Frontal cortex (tissue), 4 donors: ENCODE data around the gene GSDMA. TPM values are rescaled to one million over a fixed set of nuclear protein-coding genes. Genes with fewer than 3 reads are reported as not detected.

Source experiments
- DNase-seq, 2 donors: peaks; one replicate each; pipeline ENCODE4 v3.0.0; 2012; ENCODE audit warnings: low spot score in 2 of 2
- FAIRE-seq: peaks from 2 replicates; lab custom pipeline; 2012; peaks lifted over from hg19 to GRCh38; lab: Jason Lieb, UNC
- total RNA-seq: library from RNA; depleted of rRNA; stranded (reverse); fragments of >200 nt; gene quantifications from one replicate; pipeline ENCODE4 v1.2.3, GENCODE V29; 2014
- donor health status: control.
- donor health status: control.
- donor health status: control.

GSDMA gene
- total RNA-seq, 1 donor from 2014 or later, result under 0.01 TPM

DNA sequence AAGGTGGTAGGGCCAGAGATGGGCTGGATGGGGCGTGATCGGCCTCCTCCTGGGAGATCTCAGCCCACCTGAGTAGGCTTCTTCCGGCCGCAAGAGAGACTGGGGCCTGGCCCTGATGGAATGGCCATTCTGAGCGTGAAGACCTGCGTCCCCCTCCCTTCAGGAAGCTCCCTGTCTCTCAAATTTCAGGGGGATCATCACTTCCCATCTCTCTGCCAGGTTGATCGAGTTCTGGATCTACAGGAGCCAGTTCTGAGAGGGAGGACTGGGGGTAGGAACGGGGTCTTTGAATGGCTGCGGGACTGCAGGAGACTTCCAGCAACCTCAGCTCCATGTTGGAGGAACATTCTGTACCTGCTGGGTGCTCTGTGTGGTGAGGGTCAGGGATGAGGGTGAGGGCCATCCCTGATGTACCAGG, 9.3 kb upstream of the GSDMA start:
- DNase-seq (no peak), FAIRE-seq (no peak)

DNA sequence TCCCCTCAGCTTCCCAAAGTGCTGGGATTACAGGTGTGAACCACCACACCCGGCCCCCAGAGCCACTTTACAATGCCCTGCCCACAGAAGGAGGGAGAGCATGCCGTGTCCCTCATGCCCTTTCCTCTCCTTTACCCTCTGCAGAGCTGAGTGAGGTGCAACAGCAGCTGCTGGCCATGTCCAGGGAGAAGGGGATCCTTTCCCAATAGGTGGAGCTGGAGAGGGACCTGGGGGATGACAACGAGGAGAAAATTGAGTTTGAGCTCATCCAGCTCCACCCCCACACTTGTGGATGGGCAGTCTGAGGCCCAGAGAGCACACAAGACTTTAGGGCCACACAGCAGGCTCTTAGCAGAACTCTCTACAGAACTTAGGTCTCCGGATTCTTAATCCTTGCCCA, 7.9 kb upstream of the GSDMA start:
- no peak for DNase-seq
- FAIRE-seq, result no peak

DNA sequence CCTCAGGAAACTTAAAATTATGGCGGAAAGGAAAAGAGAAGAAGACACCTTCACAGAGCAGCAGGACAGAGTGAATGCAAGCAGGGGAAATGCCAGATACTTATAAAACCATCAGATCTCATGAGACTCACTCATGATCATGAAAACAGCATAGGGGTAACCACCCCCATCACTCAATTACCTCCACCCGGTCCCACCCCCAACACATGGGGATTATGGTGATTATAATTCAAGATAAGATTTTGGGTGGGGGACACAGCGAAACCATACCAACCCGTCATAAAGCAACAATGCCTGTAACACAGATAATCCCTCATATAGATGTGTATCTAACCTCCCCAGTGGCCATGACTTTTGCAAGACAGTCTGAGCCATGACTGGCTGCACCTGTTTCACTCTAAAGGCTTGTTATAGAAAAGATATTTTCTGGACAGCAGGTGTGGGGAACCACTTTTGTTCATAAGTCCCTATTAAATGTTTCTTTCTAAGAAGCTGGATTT, 7.0 kb upstream of the GSDMA start:
- FAIRE-seq, result no peak

DNA sequence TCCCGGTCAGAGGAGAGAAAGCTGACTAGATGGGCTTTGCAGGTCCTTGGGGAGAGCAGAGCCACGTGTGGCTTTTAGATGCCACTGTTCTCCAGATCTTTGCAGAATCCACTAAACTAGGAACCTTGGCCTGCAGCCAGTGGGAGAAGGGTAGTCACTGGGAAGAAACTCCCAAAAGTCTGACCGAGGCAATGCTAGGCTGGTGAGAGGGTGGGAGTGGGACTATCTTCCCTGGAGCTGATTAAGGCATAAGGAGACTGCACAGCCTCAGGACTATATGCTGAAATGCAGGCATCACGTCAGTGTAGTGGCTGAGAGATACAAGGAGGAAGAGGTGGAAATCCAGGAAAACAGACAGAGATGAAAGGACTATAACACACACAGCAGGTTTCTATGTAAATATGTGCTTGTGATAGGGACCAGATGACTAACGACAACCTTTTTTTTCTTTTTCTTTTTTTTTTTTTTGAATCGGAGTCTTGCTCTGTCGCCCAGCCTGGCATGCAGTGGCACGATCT, 2.2 kb upstream of the GSDMA start:
- no peak for DNase-seq
- FAIRE-seq, result no peak

More for the DNA sequence above, 7.0 kb upstream of the GSDMA start:
- no peak for DNase-seq

DNA sequence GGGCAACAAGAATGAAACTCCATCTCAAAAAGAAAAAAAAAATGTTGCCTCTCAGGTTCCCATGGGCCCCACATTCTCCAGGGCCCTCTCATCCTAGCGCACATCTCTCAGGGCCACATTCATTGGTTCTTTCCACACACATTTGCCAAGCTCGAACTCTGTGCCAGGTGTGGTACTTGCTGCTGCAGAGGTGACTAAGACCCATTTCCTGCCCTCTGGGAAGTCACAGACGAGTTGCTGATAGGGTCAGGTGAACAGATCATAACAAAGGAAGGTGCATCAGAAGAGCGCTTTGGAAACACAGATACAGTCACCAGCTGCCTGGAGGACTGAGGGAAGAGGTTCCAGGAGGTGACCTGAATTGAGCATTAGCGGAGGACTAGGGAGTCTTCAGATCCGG, 1.0 kb downstream of the GSDMA start:
- FAIRE-seq, result no peak

DNA sequence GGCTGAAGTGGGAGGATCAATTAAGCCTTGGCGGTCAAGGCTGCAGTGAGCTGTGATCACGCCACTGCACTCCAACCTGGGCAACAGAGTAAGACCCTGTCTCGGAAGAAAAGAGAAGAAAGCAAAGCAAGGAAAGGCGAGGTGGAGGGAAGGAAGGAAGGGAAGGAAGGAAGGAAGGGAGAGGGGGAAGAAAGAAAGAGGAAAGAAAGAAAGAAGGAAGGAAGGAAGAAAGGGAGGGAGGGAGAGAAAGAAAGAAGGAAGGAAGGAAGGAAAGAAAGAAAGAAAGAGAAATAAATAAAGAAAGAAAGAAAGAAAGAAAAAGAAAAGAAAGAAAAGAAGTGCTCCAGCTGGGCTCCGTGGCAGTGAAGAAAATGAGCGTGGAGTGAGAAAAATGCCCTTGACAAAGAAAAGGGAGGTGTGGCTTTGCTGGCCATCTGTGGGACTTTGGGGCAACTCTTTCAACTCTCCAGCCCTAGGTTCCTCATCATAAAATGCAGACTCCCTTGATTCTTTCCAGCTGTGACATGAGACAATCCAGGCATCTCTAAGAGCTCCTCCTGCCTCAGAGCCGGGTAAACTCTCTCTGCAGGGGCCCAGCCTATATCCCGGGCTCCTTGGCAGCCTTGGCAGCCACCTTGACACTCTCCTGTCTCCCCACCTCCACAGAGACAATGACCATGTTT, 2.4 kb downstream of the GSDMA start:
- FAIRE-seq (no peak), DNase-seq (no peak)

More for the DNA sequence above, 1.0 kb downstream of the GSDMA start:
- DNase-seq, result no peak

DNA sequence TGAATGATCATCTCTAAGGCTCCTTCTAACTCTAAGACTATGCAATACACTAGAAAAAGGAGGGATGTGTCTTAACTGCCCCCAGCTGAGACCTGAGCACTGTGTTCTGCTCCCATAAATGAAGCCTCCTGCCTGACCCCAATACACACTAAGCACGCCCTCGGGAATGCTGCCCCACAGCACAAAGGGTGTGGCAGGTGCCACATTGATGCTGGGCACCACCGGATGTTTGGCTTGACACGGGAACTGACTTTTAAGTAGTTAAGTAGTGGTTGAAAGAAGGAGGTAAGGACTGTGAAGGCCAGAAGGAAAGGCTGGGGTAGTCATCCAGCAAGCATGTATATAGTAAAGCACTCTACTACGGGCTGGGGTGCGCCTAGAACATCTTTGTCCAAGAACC, 4.0 kb downstream of the GSDMA start:
- DNase-seq (no peak), FAIRE-seq (no peak)

DNA sequence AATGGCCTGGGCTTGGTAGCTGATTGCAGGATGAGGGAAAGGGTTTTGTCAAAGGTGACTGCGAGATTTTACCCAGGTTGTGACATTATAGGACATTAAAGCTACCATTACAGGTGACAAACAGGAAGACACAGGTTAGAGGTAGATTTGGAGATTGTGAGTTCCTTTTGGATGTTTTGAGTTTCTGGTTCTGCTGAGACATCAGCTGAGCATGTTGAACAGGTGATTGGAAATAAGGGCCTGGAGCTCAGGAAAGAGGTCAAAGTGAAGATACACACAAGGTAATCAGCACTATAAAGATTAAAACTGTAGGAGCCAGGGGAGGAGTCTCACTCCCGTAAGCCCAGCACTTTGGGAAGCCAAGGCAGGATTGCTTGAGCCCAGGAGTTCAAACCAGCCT, 6.0 kb downstream of the GSDMA start:
- FAIRE-seq (no peak), DNase-seq (no peak)

DNA sequence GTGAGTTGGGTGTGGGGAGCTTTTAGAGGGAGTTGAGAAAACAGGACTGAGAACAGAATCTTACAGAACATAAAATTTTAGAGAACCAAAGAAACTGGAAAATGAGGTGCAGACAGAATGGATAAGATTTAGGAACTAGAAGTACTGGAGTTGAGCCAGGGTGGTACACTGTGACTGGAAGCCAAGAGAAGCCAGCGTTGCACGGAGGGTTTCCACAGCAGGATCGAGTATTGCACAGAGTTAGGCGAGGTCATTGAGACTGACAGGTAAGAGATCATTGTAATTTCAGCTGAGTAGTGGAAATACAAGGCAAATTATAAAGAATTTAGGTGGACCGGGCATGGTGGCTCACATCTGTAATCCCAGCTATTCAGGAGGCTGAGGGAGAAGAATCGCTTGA, 6.6 kb downstream of the GSDMA start:
- FAIRE-seq (no peak), DNase-seq (no peak)

DNA sequence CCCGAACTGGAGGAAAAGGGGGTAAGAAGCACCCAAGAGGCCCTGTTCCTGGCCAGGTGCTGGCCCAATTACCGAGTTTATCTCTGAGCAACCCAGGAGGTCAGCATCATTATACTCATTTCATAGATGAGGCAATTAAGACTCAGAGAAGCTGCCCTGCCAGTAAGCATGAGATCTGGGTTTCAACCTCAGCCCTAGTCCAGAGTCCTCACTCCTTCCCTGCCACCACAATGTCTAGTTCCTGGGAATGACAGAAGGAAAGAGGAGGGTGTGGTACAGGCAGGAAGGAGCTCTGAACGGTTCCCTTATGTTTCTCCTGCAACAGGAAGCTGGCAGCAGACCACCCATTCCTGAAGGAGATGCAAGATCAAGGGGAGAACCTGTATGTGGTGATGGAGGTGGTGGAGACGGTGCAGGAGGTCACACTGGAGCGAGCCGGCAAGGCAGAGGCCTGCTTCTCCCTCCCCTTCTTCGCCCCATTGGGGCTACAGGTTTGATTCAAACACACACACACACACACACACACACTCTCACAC, 7.4 kb downstream of the GSDMA start:
- DNase-seq (no peak), FAIRE-seq (no peak)

DNA sequence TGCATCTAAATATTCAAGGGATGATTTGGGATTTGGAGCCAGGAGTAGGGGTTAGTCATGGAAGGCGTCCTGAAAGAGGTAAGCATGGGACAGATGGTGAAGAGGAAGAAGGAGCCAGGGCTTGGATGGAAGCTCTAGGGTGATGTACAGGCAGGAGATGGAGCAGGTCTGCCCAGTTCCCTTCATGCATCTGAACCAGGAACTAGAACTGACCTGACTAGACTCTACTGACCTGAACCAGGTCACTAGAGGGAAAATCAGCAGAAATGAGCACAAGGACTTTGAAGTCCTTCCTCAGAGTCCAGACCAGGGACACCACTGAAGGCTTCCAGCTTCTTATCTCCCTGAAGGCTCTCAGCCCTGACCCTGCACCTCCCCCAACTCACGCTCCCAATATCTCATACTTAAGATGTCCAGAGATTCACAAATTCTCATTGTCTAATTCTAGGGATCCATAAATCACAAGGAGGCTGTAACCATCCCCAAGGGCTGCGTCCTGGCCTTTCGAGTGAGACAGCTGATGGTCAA, 8.3 kb downstream of the GSDMA start:
- FAIRE-seq, result no peak
- DNase-seq, result no peak

DNA sequence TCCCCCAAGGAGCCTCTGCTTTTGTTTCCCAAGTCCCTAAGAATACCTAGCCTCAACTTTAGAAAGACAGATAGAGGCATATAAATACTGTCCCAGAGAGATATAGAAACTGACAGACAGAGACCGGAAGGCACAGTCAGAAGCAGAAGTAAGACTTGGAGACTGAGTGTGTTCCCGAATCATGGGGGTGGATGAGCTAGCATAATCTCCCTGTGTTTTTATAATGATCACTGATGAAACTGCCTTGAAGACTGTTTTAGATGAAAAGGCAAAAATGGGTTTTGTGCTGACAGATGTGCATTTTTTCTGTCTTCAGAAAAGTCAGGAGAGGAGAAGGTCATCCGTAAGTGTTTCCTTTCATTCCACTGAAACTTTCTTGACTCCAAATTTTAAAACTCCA, 9.5 kb downstream of the GSDMA start:
- no peak for FAIRE-seq

DNA sequence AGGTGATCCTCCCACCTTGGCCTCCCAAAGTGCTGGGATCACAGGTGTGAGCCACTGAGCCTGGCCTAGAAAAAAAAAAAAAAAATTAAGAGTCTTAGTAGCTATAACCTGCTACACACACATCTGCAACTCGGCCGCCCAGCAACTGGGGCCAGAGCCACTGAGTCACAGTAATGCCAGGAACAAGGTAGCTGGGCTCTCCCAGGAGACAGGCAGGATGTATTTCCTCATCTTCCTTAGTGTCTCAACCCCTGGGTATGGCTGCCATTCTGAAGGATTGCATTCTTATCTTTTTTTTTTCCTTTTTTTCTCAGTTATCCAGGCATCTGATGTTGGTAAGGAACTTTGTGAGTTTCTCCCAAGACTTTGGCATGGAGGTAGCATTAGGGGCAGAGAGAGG, 10.7 kb downstream of the GSDMA start:
- DNase-seq, result no peak
- FAIRE-seq, result no peak

More for the DNA sequence above, 9.5 kb downstream of the GSDMA start:
- no peak for DNase-seq

DNA sequence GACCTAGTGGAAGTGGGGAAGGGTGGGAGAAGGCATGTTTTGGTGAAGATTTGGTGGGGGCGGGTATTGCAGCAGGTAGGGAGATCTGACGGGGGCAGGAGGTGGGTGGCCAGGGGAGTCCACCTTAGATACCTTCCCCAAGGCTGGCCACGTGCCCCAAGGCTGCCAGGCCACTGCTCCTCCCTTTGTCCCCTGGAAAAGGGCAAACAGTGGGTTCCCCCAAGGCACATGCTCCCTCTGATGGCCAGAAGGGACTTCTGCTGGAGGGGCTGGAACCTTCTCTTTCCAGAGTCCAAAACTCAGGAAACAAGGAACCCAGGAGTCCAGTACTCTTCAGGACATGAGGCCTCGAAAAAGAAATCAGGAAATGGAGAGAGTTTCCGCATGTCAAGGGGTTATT, 11.6 kb downstream of the GSDMA start:
- FAIRE-seq (no peak), DNase-seq (no peak)

DNA sequence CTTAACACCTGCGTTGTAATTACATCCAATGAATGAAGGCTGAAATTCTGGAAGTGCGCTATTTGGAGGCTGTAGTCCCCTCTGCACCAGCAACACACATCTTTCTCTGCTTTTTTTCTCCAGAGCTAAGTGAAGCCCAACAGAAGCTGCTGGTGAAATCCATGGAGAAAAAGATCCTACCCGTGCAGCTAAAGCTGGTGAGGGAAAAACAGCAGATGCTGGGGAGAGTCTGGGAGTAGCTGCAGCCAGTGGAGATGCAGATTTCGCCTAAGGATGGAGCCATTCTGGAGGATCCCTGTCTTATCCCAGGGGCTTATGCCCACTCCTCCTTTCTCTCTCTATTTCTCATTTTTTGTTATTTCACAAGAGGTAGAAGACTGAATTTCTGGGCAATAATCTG, 13.0 kb downstream of the GSDMA start:
- DNase-seq (no peak), FAIRE-seq (no peak)

DNA sequence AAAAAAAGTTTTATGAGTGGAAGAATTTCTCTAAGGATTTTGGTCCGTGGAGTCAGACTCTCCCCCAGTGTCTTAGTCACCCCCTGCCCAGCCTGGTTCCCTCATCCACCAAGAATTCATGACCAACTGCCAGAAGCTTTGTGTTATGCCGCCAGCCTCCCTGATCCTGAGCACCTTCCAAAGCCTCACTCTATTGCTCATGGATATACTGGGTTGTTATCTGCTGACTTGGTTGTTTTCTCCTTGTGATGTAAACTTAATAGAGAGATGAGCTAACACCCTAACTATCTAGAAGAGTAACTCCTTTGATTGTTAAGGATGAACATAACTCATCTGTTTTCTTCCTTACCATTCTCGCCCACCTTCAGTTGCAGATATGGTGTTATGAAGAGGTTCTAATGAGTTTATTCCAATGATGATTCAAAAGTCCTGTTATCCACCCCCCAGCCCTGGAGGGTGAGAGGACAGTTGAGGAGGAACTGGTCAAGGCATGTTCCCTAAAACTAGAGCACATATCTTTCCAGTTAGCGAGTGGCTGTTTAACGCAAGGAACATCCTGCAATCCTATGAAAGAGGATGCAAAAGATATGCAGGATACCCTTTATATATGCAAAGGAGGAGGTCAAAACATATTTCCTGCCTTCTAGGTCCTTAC, 16.3 kb downstream of the GSDMA start:
- FAIRE-seq, result no peak

DNA sequence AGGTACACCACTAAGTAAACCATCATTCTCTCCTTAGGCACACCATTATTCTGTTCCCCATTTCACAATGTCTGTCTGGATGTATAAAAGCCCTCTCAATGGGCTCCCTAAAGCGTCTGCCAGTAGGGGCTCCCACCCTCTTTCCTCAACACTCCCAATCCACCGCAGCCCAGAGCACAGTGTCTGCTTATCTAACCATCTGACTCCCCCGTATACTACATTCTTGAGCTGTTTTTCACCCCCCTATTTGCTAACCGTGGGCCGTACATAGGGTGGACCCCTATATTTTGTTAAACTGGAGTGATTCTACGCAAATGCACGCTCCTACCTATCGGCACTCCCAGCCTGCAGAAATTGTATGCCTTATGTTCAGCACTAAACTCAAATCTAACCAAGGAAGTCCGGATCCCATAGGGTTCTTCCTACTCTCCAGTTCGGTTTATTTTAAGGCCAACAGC, 17.1 kb downstream of the GSDMA start:
- no peak for FAIRE-seq
- no peak for DNase-seq

More for the DNA sequence above, 16.3 kb downstream of the GSDMA start:
- no peak for DNase-seq

DNA sequence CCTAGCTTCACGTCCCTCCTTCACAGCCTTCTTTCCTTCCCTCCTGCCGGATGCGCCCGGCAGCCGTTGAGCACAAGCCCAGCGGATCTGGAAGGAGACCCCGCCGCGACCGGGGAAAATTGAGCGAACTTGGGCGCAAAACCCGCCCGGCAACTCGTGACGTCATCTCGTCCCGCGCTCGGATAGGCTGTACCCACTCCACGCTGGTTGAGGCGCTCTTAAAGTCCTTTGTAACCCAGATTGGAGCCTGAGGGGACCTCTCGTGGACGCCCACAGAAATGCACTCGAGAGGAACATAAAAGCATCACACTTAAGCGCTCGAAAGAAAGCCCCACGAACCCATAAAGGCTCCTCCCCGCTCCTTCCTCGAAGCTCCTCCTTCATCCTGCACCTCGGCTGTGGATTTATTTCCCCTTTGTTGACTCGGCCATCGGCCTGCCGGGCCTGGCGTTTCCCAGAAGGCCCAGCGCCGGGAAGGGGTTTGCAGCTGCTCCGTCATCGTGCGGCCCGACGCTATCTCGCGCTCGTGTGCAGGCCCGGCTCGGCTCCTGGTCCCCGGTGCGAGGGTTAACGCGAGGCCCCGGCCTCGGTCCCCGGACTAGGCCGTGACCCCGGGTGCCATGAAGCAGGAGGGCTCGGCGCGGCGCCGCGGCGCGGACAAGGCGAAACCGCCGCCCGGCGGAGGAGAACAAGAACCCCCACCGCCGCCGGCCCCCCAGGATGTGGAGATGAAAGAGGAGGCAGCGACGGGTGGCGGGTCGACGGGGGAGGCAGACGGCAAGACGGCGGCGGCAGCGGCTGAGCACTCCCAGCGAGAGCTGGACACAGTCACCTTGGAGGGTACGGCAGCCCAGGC, 17.8 kb downstream of the GSDMA start, which contains the start of gene PSMD3:
TSS of gene PSMD3 (plus strand) at position 457 of the 856 bp plus-strand sequence. CDS start at position 621, 164 bp downstream.
- FAIRE-seq, result peak; percentile 90
- peak; percentile 96 to 98 for DNase-seq

DNA sequence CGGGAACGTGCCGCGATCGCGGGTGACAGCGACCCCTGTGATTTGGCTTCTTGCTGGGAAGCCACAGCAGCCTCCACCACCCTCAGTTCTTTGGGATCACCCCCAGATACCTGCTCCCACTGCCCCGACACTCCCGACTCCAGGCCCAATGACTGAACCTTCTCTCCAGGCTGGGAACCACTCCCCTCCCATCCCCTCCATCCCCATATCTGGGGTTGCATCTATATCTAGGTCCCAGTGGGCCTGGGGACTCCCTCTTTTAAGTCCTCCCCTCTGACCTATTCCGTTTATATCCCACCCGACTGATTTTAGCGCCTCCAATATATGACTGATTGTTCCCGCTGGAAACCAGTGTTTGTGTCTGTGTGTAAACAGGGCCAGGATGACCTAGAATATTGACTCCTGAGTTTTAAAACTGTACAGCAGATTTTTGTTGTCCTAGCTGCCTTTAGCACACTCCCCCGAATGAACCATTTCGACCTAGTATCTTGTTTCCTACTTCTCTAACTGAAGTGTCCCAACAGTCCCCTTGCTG, 18.5 kb downstream of the GSDMA start:
- FAIRE-seq (no peak), DNase-seq (no peak)
